HepG2 (cell line): ENCODE data around the gene HAGHL.

Experiments used
- ATF1 ChIP-seq: IDR thresholded peaks from 2 replicates; pipeline ENCODE4 v1.6.1; 2016; ENCODE audit warnings: mild to moderate bottlenecking, control low read depth
- ATF2 ChIP-seq: sonication (generic); formaldehyde crosslinking; IDR thresholded peaks from 2 replicates; pipeline ENCODE4 v1.4.0; 2020; ENCODE audit warnings: missing genetic modification reagents
- HMG20A ChIP-seq: IDR thresholded peaks from 2 replicates; pipeline ENCODE4 v1.6.1; 2016; ENCODE audit warnings: borderline replicate concordance
- STAT6 ChIP-seq: sonication (generic); formaldehyde crosslinking; IDR thresholded peaks from 2 replicates; pipeline ENCODE4 v1.4.0; 2020; ENCODE audit warnings: missing genetic modification reagents, mild to moderate bottlenecking, borderline replicate concordance

- no peak for TF ChIP-seq HMG20A
- TF ChIP-seq ATF1 (CRISPR knock-in tag), result no peak
- TF ChIP-seq STAT6 (CRISPR knock-in tag), result no peak
- no peak for TF ChIP-seq ATF2
Measured at GRCh38 chr16:743794-744500, 17.0 kb downstream of the HAGHL start.
